ENCODE data around the gene CCR5.

Gene CCR5

DNA sequence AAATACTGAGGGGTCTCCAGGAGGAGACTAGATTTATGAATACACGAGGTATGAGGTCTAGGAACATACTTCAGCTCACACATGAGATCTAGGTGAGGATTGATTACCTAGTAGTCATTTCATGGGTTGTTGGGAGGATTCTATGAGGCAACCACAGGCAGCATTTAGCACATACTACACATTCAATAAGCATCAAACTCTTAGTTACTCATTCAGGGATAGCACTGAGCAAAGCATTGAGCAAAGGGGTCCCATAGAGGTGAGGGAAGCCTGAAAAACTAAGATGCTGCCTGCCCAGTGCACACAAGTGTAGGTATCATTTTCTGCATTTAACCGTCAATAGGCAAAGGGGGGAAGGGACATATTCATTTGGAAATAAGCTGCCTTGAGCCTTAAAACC is 4.5 kb downstream of the CCR5 start:
- Histone ChIP-seq H3K27me3 (replicated peaks; ENCODE audit: insufficient read depth, low read length) (no peaks in the 10 kb centered on the region), H3K4me1 (ENCODE audit: low read length) (peaks cover 58% of the 10 kb centered on the region), H3K27ac (ENCODE audit: low read length) (no peak overlapping the region), H3F3A (ENCODE audit: insufficient read depth, low read length) (peaks cover 12% of the 10 kb centered on the region), H3K4me2 (ENCODE audit: low read depth, low read length) (peak overlapping the region; percentile 6; the same call in 1 of the 2 replicates), H3K4me3 (ENCODE audit: low read length) (no peak overlapping the region), H3K9ac (ENCODE audit: low read length) (no peak overlapping the region), H3K9me3 (replicated peaks; ENCODE audit: insufficient read depth, low read length) (no peaks in the 10 kb centered on the region), H3K9me2 (replicated peaks; ENCODE audit: insufficient read depth, low read length) (no peaks in the 10 kb centered on the region), H2AFZ (ENCODE audit: low read length) (no peak overlapping the region), H3K79me2 (ENCODE audit: low read length) (no peaks in the 10 kb centered on the region), H4K20me1 (ENCODE audit: insufficient read depth, low read length) (no peaks in the 10 kb centered on the region), H3K36me3 (replicated peaks; ENCODE audit: insufficient read depth, low read length) (no peaks in the 10 kb centered on the region)
- TF ChIP-seq EZH2 (optimal IDR thresholded peaks at IDR 0.05; ENCODE audit: low read depth, low read length) (no peak), EZH2phosphoT487 (IDR thresholded peaks at IDR 0.05; ENCODE audit: low read length) (no peak)
- TF ChIP-seq, protein P1, sequence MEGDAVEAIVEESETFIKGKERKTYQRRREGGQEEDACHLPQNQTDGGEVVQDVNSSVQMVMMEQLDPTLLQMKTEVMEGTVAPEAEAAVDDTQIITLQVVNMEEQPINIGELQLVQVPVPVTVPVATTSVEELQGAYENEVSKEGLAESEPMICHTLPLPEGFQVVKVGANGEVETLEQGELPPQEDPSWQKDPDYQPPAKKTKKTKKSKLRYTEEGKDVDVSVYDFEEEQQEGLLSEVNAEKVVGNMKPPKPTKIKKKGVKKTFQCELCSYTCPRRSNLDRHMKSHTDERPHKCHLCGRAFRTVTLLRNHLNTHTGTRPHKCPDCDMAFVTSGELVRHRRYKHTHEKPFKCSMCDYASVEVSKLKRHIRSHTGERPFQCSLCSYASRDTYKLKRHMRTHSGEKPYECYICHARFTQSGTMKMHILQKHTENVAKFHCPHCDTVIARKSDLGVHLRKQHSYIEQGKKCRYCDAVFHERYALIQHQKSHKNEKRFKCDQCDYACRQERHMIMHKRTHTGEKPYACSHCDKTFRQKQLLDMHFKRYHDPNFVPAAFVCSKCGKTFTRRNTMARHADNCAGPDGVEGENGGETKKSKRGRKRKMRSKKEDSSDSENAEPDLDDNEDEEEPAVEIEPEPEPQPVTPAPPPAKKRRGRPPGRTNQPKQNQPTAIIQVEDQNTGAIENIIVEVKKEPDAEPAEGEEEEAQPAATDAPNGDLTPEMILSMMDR (IDR thresholded peaks at IDR 0.05; ENCODE audit: low read length): no peak
- no peak for DNase-seq

DNA sequence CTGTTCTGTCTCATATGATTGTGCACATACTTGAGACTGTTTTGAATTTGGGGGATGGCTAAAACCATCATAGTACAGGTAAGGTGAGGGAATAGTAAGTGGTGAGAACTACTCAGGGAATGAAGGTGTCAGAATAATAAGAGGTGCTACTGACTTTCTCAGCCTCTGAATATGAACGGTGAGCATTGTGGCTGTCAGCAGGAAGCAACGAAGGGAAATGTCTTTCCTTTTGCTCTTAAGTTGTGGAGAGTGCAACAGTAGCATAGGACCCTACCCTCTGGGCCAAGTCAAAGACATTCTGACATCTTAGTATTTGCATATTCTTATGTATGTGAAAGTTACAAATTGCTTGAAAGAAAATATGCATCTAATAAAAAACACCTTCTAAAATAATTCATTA is 5.1 kb downstream of the CCR5 start:
- H3F3A ChIP-seq (ENCODE audit: insufficient read depth, low read length): peaks cover 14% of the 10 kb centered on the region
- DNase-seq: peak; percentile 41
- H4K20me1 ChIP-seq (ENCODE audit: insufficient read depth, low read length): no peaks in the 10 kb centered on the region
- H3K4me1 ChIP-seq (ENCODE audit: low read length): peaks cover 58% of the 10 kb centered on the region
- peak overlapping the region; percentile 6; the same call in 1 of the 2 replicates for H3K4me2 ChIP-seq (ENCODE audit: low read depth, low read length)
- H3K4me3 ChIP-seq (ENCODE audit: low read length): no peak overlapping the region
- no peaks in the 10 kb centered on the region for H3K9me2 ChIP-seq (replicated peaks; ENCODE audit: insufficient read depth, low read length)
- no peak for TF ChIP-seq EZH2phosphoT487 (IDR thresholded peaks at IDR 0.05; ENCODE audit: low read length)
- H3K79me2 ChIP-seq (ENCODE audit: low read length): no peaks in the 10 kb centered on the region
- H3K36me3 ChIP-seq (replicated peaks; ENCODE audit: insufficient read depth, low read length): no peaks in the 10 kb centered on the region
- H3K27me3 ChIP-seq (replicated peaks; ENCODE audit: insufficient read depth, low read length): no peaks in the 10 kb centered on the region
- no peaks in the 10 kb centered on the region for H3K9me3 ChIP-seq (replicated peaks; ENCODE audit: insufficient read depth, low read length)
- peak overlapping the region; percentile 7; the same call in 1 of the 2 replicates for H3K9ac ChIP-seq (ENCODE audit: low read length)
- H2AFZ ChIP-seq (ENCODE audit: low read length): no peak overlapping the region
- no peak overlapping the region; the same call in 1 of the 2 replicates for H3K27ac ChIP-seq (ENCODE audit: low read length)

DNA sequence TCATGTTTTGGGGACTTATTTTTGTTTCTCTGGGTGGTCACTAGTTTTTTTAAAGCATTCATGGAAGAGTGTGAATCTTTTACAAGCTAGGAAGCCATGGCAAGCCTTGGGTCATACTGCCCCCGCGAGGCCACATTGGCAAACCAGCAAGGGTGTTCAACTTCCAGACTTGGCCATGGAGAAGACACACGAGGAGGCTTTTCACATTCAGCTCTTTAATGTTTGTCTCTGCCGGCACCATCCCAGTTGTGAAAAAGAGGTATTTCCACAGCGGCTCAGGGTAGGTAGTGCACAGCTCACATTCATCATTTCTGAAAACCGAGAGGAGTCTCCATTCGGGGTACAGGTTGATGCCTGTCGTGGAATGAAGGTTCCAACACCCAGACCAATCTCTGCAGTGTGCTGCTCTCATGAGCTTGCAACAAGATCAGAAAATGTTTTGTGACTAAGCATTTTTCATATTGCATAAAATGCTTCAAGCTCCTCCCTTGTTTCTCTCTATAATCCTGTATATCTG is 7.7 kb downstream of the CCR5 start:
- DNase-seq: peak; percentile 80
- H3K36me3 ChIP-seq (replicated peaks; ENCODE audit: insufficient read depth, low read length): no peaks in the 10 kb centered on the region
- peak overlapping the region; percentile 12; the same call in 1 of the 2 replicates for H3K27ac ChIP-seq (ENCODE audit: low read length)
- H3K4me1 ChIP-seq (ENCODE audit: low read length): peaks cover 56% of the 10 kb centered on the region
- H3K9ac ChIP-seq (ENCODE audit: low read length): no peak overlapping the region
- H3K9me2 ChIP-seq (replicated peaks; ENCODE audit: insufficient read depth, low read length): no peaks in the 10 kb centered on the region
- H3K4me3 ChIP-seq (ENCODE audit: low read length): no peak overlapping the region
- peaks cover 30% of the 10 kb centered on the region for H3F3A ChIP-seq (ENCODE audit: insufficient read depth, low read length)
- H3K27me3 ChIP-seq (replicated peaks; ENCODE audit: insufficient read depth, low read length): no peaks in the 10 kb centered on the region
- no peaks in the 10 kb centered on the region for H4K20me1 ChIP-seq (ENCODE audit: insufficient read depth, low read length)
- H3K4me2 ChIP-seq (ENCODE audit: low read depth, low read length): peak overlapping the region; percentile 47
- no peaks in the 10 kb centered on the region for H3K9me3 ChIP-seq (replicated peaks; ENCODE audit: insufficient read depth, low read length)
- H3K79me2 ChIP-seq (ENCODE audit: low read length): no peaks in the 10 kb centered on the region
- peak overlapping the region; percentile 27 for H2AFZ ChIP-seq (ENCODE audit: low read length)
- no peak for TF ChIP-seq EZH2phosphoT487 (IDR thresholded peaks at IDR 0.05; ENCODE audit: low read length)
- TF ChIP-seq, protein P1 (IDR thresholded peaks at IDR 0.05; ENCODE audit: low read length): peak; percentile 92
- no peak for TF ChIP-seq EZH2 (optimal IDR thresholded peaks at IDR 0.05; ENCODE audit: low read depth, low read length)

DNA sequence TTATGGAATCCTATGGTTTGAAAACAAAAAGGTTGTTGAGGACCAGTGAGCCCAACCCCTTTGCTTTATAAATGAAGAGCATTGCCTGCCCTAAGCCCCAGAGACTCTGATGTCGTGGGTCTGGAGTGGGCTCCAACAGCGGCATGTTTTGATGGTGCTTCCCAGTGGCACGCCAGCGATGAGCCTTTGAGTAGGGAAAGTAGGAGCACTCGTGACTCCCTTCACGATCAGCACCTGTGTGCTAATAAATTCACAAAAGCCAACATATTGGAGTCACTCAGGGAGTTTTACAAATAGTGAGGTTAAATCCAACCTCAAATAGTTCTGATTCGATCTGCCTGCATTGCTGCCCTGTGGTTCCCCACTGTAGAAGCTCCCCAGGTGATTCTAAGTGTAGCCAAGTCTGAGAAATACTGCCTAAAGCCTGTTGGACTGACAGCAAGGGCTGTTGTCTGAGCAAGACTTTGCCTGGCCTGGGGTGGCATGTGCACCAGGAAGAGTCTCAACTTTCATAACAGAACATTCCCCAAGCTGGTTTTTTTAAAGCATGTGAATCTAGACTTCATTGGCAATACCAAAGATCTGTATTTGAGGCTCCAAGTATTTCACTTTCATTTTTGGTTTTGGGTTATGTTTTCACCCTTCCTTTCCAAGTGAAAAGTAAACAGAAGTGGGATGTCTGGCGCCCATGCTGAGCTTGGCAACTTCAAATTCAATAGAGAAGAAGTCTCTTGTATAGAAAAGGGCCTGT is 9.9 kb downstream of the CCR5 start:
- Histone ChIP-seq H3K27ac (ENCODE audit: low read length) (peak overlapping the region; percentile 70), H3K4me1 (ENCODE audit: low read length) (peaks cover 60% of the 10 kb centered on the region)
- TF ChIP-seq EZH2 (optimal IDR thresholded peaks at IDR 0.05; ENCODE audit: low read depth, low read length) (no peak), EZH2phosphoT487 (IDR thresholded peaks at IDR 0.05; ENCODE audit: low read length) (no peak)
- TF ChIP-seq, protein P1 (IDR thresholded peaks at IDR 0.05; ENCODE audit: low read length): no peak

More for the DNA sequence above, 9.9 kb downstream of the CCR5 start:
- Histone ChIP-seq H3K79me2 (ENCODE audit: low read length) (no peaks in the 10 kb centered on the region), H3K36me3 (replicated peaks; ENCODE audit: insufficient read depth, low read length) (no peaks in the 10 kb centered on the region), H3K4me3 (ENCODE audit: low read length) (no peak overlapping the region), H3K9ac (ENCODE audit: low read length) (no peak overlapping the region), H3K27me3 (replicated peaks; ENCODE audit: insufficient read depth, low read length) (no peaks in the 10 kb centered on the region), H3K4me2 (ENCODE audit: low read depth, low read length) (peak overlapping the region; percentile 39; the same call in 1 of the 2 replicates), H4K20me1 (ENCODE audit: insufficient read depth, low read length) (no peaks in the 10 kb centered on the region), H3F3A (ENCODE audit: insufficient read depth, low read length) (peaks cover 42% of the 10 kb centered on the region), H2AFZ (ENCODE audit: low read length) (no peak overlapping the region), H3K9me2 (replicated peaks; ENCODE audit: insufficient read depth, low read length) (no peaks in the 10 kb centered on the region), H3K9me3 (replicated peaks; ENCODE audit: insufficient read depth, low read length) (no peaks in the 10 kb centered on the region)
- DNase-seq: peak; percentile 68

Measured in MM.1S (cell line).